Smooth muscle cell of the brain vasculature (primary cell): Measurements from ENCODE around the gene HNRNPR.
A peak's percentile ranks its signal among the peaks of the same experiment; 100 is the strongest.
"Not testable (repeated sequence)": the region's sequence is repeated elsewhere in the genome, so short reads cannot be mapped to it uniquely, and the experiment has no call there.

ENCODE experiments used
- DNase-seq: peaks from one replicate; pipeline ENCODE4 v3.0.0-alpha.2; 2012; ENCODE audit warnings: low read depth, low spot score

HNRNPR gene

DNA sequence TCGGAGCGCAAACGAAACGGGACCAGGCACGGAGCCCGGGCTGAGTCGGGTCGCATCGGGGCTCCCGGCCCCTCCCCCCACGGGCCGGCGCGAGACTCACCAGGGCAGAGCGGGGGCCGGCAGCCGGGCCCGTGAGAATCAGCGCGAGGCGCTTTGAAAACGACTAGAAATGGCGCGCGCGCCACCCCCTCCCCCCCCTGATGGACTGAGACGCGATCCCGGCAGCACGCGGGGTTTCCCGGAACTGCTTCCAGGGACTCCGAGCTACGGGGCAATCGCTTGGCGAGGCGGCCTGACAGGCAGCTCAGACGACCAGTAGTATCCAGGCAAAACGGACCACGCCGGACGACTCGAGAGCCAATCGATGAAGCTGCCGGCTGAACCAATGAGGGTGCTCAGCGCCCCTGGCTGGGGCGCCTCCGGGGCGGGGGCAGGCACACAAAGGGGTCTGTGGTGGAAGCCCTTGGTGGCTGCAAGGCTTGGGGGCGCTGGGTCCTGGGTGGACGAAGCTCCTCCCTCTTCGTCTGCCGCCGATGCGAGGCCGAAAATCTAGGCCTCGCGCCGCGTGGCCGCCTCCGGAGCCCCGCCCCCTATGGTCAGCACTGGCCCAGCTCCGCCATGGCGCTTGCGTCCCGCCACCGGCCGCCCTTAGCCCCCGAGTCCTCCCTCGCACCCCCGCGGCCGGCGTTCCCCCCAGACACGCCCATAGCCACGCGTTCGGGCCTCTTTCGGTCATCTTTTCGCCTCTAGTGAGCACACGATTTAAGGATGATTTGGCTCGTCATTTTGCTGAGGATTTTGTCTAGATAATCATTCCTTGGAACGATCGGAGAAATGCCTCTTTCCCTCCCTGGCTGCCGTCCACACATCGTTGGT, at the start of gene HNRNPR:
HNRNPR (minus strand) TSS at position 174 of the 876 bp plus-strand sequence. CDS start 3,276 bp downstream, outside the sequence.
- peak; percentile 100 for DNase-seq

DNA sequence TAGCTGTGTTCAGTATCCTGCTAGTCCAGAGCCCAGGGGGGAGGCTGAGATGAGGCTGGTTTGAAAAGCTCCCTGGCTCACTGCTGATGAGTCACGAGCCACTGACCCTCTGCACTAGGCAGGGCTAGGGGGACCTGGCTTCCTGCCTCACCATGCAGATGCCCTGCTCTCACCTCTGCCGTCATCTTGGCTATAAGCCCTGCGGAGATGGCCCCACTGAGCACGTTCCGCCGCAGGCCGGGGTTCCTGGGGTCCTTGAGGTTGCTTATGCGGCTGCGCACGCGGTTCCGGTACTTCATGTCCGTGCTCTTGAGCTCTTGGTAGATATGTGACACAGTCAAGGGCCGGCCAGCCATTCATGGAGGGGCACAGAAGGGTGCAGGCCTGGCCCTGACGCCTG, 49.6 kb upstream of the HNRNPR start:
- DNase-seq = no peak

DNA sequence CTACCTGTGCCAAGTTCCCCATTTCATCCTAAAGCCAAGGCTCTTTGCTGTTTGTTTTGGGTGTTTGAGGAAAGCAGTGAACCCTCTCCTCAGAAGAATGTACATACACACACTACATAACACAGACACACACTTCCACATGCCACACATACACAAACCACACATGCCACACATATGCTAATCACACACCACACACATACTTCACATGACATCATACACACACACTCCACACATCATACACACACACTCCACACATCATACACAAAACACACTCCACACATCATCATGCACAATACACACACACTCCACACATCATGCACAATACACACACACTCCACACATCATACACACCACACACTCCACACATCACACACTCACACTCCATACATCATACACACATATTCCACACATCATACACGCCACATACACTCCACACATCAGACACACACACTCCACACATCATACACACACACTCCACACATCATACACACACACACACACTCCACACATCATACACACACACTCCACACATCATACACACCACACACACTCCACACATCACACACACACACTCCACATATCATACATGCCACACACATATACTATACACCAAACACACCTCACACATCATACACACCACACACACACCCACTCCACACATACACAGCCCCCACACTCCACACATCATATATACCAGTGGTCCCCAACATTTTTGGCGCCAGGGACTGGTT, 48.2 kb upstream of the HNRNPR start:
- DNase-seq = no peak

DNA sequence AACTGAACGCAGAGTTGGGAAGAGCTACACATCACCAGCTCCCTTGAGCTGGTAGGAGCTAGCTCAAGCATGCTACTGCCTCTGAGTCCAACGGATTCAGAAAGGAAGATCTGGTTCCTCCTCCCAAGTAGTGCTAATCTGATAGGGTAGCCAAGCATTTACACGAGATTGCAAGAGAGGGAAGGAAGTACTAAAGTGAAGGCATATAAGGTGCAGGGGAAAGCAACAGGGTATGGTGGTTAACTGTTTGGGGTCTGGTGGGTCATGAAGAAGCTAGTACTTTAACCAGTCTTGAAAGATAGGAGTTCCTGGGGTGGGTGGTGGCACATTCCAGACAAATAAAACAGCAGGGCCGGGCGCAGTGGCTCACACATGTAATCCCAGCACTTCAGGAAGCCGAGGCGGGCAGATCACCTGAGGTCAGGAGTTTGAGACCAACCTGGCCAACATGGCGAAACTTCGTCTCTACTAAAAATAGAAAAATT, 45.8 kb upstream of the HNRNPR start:
- DNase-seq = no peak

DNA sequence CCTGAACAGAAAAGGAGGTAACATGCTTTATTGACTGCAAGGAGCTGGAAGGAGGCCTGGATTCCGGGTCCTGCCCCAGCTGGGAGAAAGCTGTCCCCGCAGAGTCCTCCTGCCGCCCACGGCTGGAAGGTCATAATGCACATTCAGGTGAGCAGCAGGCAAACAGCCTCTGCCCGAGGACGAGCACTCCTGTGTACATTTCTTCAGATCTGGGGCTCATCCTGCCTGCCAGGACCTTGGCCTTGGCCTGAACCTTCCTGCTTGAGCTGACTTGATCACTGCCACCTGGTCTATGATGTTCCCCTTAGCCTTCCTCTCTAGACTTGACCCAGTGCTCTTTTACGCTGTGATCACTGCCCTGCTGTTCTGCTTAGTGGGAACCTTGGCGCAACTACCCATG, 43.4 kb upstream of the HNRNPR start:
- DNase-seq = no peak

DNA sequence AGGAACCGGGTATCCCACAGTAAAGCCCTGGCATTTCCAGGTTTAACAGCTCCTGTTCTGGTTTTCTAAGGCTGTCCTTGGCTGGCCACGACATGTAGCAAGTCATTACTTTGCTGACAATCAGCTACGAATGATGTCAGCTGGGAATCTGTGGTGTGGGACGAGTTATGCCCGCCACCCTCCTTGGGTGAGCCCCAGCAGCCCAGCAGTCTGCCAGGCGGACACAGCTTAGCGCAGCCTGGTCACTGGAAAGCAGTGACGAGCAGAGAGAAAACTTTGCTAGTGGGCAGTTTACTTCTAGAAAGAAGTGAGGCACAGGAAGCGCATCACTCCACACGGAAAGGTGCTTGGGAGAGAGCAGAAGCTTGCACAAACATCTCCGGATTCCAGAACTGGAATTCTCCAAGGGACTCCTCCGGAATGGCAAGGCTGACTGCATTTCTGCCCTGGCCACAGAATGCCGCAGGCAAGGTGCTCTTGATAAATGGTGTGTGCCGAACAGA, 41.1 kb upstream of the HNRNPR start:
- DNase-seq = no peak

DNA sequence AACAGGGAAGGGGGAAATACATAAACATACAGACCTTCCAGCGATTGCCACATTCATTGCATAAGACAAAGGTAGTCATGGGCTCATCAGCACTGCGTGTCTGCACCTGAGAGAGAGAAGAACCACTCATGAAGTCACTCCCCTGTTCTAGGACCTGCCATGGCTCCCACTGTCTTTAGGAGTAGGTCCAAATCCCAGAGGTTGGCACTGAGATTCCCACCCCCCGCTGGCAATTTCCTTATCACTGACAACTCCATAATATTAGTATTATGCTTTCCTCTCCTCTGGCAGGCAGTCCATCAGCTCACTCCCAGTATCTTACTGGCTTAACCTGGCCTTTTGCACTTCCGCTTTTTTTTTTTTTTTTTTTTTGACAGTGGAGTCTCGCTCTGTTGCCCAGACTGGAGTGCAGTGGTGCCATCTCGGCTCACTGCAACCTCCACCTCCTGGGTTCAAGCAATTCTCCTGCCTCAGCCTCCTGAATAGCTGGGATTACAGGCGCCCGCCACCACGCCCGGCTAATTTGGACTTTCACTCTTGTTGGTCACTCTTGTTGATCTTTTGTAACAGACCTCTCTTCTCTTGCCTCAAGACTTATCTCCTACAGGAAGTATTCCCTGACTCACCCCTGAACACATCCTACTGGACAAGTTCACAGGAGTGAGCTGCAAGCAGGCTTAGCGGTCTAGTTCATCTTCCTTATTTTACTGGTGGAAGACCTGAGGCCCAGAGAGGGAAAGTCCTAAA, 40.4 kb upstream of the HNRNPR start:
- DNase-seq = no peak

DNA sequence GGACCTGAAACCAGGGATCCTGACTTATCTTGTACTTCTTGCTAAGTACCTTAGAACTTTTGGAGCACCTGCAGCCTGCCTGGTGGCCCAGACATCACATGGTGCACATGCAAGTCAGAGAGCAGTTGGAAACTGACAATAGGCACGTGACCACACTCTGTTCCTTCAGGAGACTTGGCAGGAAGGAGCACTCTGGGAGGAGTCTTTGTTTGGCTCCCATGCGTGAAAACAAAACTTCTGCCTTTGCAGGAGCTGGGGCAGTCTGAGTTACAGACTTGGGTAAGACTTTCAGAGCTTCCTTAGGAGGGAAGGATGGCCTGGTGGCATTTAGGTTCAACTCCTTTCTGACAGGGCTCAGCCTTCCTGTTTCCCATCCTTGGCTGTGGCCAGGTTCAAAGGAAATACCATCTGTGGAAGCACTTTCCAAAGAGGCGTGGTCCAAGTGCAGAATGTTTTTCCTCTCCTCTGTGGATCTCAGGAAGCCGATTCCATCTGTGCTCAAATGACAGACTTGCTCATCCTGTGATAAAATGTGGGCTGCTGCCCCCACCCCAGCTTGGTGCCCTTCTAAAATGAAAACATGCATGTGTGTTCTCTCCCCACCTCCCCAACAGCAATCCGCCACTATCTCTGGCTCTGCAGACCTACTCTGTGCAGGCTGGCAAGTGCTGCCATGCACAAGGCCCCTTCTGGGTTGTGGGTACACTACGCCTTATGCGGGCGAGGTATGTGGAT, 39.7 kb upstream of the HNRNPR start:
- DNase-seq = no peak

DNA sequence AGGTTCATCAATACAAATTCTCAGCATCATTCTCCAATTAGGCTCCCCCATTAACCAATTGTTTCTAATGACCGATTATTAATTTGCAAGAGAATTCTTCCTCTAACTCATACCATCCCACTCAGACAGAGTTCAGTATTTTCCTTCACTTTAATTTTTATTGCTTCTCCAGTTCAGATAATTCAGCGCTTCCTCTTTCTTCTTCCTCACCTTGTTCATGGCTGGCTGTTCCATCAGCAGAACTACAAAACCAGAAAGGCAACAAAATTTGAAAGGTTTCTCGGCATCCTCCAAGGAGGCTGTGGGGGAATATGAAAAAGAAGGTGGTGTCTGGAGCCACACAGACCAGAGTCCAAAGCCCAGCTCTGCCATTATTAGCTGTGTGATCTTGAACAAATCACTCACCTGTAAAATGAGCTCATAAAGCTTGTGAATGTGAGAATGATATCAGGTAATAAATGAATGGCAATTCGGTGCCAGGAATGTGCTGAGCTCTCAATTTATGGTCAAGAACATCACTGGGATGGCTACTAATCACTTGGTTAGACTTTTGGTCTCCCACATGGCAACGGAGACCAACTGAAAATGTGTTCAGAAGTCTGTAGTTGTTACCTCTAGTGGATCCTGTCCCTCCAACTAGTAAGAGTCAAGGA, 37.3 kb upstream of the HNRNPR start:
- DNase-seq = no peak

DNA sequence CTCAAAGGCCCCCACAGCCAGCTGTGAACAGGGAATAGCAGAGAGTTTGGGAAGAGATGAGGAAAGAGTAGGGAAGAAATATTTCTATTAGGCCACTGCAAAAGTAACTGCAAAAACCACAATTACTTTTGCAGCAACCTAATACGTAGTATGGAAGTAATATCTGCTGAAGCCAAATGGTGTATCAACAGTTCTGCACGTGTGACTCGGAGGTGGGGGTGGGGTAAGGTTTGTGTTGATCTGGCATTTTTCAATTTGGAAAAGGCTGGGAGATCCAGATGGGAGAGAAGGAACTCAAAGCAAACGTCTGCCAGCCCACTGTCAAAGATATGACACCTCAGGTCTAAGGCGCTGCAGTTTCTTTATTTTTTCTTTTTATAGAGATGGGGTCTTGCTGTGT, 36.6 kb upstream of the HNRNPR start:
- DNase-seq = no peak

DNA sequence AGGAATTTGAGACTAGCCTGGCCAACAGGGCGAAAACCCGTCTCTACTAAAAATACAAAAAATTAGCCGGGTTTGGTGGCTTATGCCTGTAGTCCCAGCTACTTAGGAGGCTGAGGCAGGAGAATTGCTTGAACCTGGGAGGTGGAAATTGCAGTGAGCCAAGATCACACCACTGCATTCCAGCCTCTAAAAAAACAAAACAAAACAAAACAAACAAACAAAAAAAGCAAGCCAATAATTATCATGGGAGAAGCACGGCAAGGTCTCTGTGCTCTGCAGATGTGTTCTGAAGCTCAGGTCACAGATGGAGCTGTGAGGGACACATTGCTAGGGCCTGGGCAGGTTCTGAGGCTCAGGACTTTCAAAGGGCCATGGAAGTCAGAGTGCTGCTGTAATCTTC, 36.2 kb upstream of the HNRNPR start:
- DNase-seq = not testable (repeated sequence)

DNA sequence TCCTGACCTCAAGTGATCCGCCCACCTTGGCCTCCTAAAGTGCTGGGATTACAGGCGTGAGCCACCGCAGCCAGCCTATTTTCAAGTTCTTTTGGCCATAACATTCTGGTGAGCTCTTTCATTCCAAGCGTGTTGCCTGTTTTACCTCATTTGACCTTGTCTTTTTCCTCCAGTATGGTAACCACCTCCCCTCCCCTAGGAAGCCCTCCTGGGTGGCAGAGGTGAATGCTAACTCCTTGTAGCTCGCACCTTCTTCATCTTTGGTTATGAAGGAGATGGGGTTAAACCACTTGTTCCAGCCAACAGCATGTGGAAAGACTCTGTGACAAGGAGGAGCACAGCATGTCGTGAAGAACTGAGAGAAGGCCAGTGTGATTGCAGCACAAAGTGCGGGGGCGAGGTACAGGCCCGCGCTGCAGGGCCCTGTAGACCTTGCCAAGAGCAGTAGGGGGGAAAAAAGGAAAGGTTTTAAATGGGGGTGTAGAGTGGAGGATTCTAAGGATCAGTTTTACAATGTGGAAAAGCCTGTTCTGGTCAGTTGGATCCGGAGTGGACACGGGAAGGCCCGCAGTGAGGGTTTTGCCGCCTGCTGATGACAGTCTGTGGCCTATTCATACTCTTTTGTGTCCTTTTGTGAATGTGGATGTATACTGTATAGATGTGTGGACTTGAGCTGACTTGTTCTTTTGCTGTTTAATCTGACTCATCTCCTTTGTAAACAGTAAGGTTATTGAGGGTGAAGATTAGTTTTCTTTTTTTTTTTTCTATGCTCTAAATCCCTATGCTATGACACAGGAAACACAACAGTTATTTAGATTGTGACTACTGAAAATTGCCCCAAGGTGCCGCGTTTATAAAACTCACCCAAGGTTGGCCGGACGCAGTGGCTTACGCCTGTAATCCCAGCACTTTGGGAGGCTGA, 33.1 kb upstream of the HNRNPR start:
- peak; percentile 93 for DNase-seq

DNA sequence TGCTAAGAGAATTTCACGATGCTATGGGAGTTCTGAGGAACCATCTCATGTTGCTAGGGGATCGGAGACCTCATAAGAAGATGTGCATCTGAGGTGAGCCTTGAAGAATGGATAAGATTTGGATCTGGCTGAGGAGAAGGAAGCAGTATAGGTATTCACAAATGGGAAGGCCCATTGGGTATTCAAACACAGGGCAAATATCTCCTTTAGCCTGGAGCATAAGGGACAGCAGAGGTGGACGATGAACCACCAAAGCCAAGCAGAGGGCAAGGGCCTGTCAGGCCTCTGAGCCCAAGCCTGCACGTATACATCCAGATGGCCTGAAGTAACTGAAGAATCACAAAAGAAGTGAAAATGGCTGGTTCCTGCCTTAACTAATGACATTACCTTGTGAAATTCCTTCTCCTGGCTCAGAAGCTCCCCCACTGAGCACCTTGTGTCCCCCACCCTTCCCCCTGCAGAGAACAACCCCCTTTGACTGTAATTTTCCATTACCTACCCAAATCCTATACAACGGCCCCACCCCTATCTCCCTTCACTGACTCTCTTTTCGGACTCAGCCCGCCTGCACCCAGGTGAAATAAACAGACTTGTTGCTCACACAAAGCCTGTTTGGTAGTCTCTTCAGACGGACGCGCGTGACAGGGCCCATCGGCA, 30.1 kb upstream of the HNRNPR start:
- not testable (repeated sequence) for DNase-seq

DNA sequence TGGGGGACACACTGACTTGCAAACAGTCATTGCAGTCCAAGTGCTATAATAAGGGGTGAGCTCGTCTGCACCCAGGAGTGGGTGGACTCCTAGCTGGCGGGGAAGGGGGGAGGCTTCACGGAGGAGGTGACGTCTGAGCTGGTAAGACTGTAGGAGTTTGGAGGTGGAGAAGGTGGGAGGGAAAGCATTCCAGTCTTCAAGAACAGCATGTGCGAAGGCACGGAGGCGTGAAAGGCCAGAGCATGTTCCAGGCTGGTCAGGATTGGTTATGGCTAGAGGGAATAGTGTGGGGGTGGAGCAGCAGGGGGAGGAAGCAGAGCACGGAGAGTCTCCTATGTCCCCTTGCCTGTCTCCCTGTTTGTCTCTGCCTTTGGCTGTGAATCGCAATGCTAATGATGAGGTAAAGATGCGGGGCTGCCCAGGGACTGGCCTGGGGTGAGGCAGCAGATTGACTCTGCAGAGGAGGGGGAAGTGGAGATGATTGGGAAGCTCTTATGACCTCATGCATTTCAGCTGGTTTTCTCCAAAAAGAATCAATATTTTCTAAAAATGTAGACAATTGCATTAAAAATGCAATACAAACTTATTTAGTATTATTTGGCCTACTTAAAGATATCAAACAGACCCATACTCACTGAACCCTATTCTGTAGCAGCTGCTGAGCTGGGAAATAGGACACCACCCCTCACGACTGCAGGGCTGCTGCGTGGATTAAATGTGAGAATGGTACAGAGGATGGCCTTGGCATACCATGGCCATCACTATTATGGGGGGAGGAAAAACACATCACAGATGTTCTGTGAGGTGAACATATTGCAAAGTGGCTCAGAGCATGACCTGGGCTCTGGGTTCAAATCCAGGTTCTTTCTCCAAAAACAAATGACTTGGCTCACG, 28.1 kb upstream of the HNRNPR start:
- DNase-seq = no peak

DNA sequence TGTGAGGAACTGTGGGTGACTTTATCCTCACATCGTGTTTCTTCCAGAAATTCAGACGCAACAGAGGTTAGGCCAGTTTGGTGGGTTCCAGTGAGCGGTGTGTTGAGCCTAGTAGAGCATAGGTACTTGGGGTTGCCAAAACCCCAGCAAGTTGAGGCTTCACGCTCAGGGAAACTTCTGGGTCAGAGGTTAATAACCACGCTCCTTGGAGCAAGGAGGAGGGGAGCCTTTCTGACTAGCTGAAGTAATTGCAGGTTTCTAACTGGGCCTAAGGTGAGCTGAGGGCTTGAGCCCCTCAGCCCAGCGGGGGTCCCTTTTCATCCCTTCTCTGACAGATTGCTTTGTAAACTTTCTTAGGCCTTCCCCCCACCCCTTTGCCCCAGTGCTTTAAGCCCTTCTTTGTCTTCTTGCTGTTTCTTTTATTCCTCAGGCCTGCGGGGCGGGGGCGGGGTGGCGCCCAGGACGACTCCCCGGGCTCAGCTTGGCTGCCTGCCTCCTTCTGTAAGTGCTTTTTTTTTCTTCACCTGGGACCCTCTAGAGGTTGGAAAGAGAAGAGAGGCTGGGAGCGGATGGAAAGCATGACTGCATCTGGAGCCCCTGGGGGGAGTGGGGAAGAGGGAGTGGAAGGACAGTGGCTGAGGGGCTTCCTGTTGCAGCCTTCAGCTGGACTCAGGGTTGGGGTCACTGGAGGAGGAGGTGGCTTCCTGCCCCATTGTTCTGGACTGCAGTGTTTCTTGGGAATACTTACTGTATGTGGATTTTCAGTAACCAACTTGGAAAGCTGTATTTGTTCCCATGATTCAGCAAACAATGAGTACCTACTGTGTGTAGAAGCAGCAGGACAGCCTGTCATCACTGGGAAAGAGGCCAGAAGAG, 26.9 kb upstream of the HNRNPR start:
- no peak for DNase-seq

DNA sequence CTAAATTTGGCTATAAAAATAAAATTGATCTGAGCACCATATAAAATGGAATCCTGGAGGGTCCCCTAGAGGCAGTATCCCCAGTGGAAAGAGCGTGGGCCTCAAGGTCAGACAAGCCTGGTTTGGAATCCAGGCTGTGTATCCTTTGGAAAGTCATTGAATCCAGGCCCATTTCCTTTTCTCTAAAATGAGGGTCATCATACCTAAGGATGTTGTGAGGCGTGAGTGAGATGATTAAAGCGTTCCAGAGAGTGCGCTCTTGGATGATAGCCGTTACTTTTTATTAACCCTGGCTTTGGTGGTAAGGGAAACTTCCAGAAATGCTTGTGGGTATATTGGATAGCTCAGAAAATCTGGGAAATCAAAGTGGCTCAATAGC, 26.2 kb upstream of the HNRNPR start:
- no peak for DNase-seq
